Myocyte (in vitro differentiated cells): Measurements from ENCODE around the gene PNRC1. TPM values are rescaled to one million over a fixed set of nuclear protein-coding genes. Genes with fewer than 3 reads are reported as not detected.
"Not testable (repeated sequence)": the region's sequence is repeated elsewhere in the genome, so short reads cannot be mapped to it uniquely, and the experiment has no call there.

Experiments
- DNase-seq: peaks from one replicate; pipeline ENCODE4 v3.0.0-alpha.2; 2012; ENCODE audit warnings: low read depth
- total RNA-seq: library from RNA; depleted of rRNA; stranded (reverse); fragments of >200 nt; gene quantifications from 2 replicates; pipeline ENCODE4 v1.2.3, GENCODE V29; 2014

Gene PNRC1
- total RNA-seq, 1 donor from 2014 or later = 81.7 TPM

GRCh38 chr6:89098461-89098860 lies 17.9 kb downstream of the PNRC1 start:
- DNase-seq = no peak

DNA sequence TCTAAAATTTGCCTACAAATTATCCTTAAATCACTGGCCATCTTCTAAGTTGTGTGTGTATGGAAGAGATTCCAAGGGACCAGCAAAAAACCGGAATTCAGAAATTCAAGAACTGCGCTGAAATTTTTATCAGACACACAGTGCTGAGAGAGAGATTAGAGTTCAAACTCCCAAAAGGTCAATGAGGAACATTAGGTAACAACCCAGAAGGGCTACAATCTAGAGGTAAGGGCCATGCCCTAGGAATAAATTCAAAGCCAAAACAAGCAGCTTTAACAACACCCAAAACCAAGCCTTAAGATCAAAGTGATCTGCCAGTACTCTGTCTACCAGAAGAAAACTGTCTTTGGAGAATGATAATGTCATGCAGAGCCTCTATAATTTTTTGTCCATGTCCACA lies 19.6 kb downstream of the PNRC1 start:
- no peak for DNase-seq

GRCh38 chr6:89110284-89110683 lies 29.7 kb downstream of the PNRC1 start:
- DNase-seq = no peak

DNA sequence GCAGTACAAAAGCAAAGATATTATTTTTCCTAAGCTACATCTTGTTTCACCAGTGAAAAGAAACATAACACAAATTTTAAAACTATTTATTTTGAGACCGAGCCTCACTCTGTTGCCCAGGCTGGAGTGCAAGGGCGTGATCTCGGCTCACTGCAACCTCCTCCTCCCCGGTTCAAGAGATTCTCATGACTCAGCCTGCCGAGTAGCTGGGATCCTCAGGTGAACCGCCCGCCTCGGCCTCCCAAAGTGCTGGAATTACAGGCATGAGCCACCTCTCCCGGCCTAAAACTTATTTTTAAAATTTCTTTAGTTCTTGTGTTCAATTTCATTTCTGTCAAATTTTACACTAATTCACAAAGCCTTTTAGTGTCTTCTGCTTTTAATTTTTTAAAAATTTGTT lies 31.4 kb downstream of the PNRC1 start:
- no peak for DNase-seq

DNA sequence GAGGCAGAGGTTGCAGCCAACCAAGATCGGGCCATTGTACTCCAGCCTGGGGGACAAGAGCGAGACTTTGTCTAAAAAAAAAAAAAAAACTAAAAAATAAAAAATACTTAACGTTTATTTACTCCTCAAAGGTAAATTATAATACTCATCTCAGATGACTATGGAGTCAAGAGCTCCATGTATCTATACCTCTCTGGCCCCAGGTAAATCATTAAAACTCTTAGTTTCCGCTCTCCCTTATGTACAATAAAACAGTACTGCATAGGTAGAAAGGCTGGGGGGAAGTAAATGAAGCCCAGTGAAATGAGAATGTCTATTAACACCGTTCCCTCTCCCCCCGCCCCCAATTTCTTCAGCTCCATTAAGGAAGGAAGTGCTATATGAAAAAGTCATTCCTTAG lies 36.2 kb downstream of the PNRC1 start:
- no peak for DNase-seq

GRCh38 chr6:89117211-89118108 lies 36.9 kb downstream of the PNRC1 start, which contains the start of gene SRSF12:
Gene SRSF12 (minus strand): TSS chr6:89118071. CDS start chr6:89117887, 184 bp downstream.
- peak; percentile 27 for DNase-seq

DNA sequence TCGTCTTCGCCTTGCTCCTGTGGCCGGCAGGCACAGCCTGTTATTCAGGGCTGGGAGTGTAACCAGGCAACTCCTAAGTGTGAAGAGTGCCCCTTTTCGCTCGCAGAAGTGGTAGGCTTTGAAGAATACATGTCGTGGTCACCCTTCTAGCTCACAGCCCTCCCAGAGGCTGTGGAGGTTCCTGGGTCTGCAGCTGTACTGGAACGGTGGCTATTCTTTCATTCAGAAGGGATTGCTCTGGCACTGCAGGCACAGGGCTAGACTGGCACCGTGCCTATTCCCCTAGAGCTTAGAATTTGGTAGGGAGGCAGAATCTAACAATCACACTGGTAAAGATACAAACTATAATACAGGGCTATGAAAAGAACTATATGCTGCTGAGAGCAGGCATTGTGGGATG lies 38.4 kb downstream of the PNRC1 start:
- peak; percentile 10 for DNase-seq

DNA sequence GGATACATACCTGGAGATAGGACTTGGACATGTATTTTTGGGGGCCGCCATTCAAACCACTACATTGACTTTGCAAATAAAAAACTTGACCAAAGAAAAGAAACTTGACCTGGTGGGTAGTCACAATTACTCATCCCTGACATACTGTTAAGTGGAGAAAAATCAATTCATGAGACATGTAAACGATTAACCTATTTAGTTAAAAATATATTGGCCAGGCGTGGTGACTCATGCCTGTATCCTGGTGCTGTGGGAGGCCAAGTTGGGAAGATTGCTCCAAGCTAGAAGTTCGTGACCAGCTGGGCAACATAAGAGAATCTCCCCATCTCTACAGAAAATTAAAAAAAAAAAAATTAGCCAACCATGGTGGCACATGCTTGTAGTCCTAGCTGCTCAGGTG lies 39.8 kb downstream of the PNRC1 start:
- DNase-seq = no peak

DNA sequence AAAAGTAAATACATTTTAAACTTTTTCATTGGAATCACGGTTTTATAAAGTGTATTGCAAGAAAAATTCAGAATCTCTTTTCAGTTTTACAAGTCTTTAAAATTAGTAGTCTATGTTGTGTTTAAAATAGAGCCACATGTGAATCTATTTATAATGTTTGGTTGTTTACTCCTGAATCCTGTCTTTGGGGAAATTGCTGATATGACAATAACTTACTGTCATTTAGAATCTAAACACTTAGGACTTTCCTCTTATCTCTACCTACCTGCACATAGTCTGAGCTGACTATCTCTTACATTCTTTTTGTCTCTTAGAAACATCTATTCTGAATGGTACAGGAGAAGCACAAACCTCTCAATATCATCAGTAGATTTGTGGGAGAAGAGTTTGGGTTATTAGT lies 41.4 kb downstream of the PNRC1 start:
- no peak for DNase-seq

DNA sequence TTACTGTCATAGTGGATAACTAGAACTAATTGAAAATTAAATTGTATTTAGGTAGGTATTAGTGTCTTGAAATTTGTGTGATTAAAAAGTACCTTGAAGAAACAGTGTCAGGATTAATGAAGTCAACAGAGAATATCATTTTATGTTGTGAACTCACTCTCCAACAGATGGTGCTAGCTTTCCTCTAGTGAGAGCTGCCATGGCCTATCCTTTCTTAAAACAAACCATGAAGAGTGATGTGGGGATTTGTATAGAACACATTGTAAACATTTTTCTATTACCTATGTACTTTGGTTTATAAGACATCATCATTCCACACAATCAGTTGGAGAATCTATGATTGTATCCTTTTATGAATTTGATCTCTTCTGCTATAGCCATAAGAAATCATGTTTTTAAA lies 42.1 kb downstream of the PNRC1 start:
- peak; percentile 46 for DNase-seq

DNA sequence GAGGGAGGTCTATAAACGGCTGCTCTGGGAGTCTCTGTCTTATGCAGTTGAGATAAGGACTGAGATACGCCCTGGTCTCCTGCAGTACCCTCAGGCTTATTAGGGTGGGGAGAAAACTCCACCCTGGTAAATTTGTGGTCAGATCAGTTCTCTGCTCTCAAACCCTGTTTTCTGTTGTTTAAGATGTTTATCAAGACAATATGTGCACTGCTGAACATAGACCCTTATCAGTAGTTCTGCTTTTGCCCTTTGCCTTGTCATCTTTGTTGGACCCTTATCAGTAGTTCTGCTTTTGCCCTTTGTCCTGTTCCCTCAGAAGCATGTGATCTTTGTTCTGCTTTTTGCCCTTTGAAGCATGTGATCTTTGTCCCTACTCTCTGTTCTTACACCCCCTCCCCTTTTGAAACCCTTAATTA lies 47.7 kb downstream of the PNRC1 start:
- not testable (repeated sequence) for DNase-seq

- DNase-seq = peak; percentile 72
Observed at GRCh38 chr6:89131599-89131998, 51.0 kb downstream of the PNRC1 start.

- DNase-seq = no peak
Observed at GRCh38 chr6:89132057-89132456, 51.5 kb downstream of the PNRC1 start.

DNA sequence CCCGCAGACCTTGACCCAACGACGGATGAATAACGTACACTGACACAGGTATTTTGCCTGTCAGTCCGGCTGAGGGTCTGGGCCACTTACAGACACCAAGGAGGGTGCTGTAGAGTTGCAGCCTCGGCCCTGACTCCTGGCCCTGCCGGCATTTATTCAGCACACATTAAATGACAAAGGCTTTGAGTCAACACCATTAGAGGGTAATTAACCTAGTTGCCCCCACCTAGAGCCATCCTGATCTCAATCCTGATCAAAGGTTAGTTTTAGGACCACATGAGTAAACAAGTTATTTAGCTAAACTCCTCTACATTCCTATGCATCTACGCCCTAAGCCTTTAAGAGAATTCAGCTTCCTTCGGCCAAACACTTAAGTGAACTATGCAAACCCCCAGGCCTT lies 53.4 kb downstream of the PNRC1 start:
- DNase-seq = no peak

DNA sequence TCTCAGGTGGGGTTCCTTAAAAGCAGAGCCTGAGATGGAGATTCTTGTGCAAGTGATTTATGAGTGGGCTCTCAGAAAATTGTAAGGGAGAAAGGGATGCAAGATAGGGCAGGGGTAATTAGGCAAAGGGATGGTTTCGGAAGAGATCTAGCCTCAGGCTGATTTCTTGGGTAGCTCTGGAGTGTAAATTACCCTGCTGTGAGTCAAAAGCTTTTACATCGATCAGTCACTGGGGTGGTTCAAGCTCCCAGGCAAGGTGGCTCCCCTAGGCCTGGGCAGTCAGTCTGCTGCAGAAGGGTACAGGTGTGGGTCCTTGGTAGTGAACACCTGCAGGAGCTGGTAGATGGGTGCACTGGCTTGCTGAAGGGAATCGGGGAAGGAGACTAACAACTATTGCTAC lies 54.2 kb downstream of the PNRC1 start:
- DNase-seq = no peak

Other genes starting within 250 kb of the PNRC1 start
- gene RNGTT, start 117.1 kb upstream of the PNRC1 start, total RNA-seq = 16.6 and 17.4 TPM in 2 replicates
- gene SRSF12, start 37.3 kb downstream of the PNRC1 start, total RNA-seq = not detected in 2 replicates
- gene PM20D2, start 65.3 kb downstream of the PNRC1 start, total RNA-seq = 7.3 and 11.0 TPM in 2 replicates
- not detected in 2 replicates for gene GABRR1, start 136.6 kb downstream of the PNRC1 start, total RNA-seq
- gene GABRR2, start 234.5 kb downstream of the PNRC1 start, total RNA-seq = 0.13 and 0.21 TPM in 2 replicates